Lung (tissue), 12 donors: ENCODE results near the gene UBE2B. TPM values are rescaled to one million over a fixed set of nuclear protein-coding genes. Genes with fewer than 3 reads are reported as not detected.

Source experiments
- ATAC-seq: fragments of 200-7000 bp; cut with Tn5 transposase; one replicate; pipeline ENCODE4 v1.9.1; 2020; ENCODE audit warnings: moderate number of reproducible peaks; ENCODE audit not compliant: insufficient read depth, low FRiP score
- DNase-seq, 3 donors: peaks; one replicate each; pipeline ENCODE4 v3.0.0-alpha.2; 2013 to 2017
- H3K27ac ChIP-seq, 2 donors: one replicate each; pipeline ENCODE4 v1.5.1; 2013; ENCODE audit warnings: mild to moderate bottlenecking in 2 of 2, moderate library complexity in 2 of 2, control low read depth in 1 of 2, inconsistent platforms in 1 of 2, low read depth in 1 of 2, low read length in 1 of 2
- H3K27me3 ChIP-seq, 3 donors: one replicate each; pipeline ENCODE4 v1.5.1; 2013; ENCODE audit warnings: low read length in 2 of 3; ENCODE audit not compliant: control insufficient read depth in 3 of 3, insufficient read depth in 3 of 3
- H3K36me3 ChIP-seq, 4 donors: one replicate each; pipeline ENCODE4 v1.5.1; 2013; ENCODE audit warnings: low read length in 4 of 4, mild to moderate bottlenecking in 1 of 4, moderate library complexity in 1 of 4; ENCODE audit not compliant: control insufficient read depth in 4 of 4, insufficient read depth in 4 of 4
- H3K4me1 ChIP-seq, 5 donors: one replicate each; pipeline ENCODE4 v1.5.1; 2013; ENCODE audit warnings: low read length in 5 of 5, mild to moderate bottlenecking in 2 of 5, moderate library complexity in 1 of 5; ENCODE audit not compliant: control insufficient read depth in 5 of 5, insufficient read depth in 5 of 5
- H3K4me3 ChIP-seq: one replicate; pipeline ENCODE4 v1.5.1; 2013; ENCODE audit warnings: mild to moderate bottlenecking, control low read depth, moderate library complexity
- H3K9ac ChIP-seq, 2 donors: one replicate each; pipeline ENCODE4 v1.5.1; 2013; ENCODE audit warnings: low read length in 2 of 2, control low read depth in 1 of 2; ENCODE audit not compliant: insufficient read depth in 1 of 2
- H3K9me3 ChIP-seq, 4 donors: one replicate each; pipeline ENCODE4 v1.5.1; 2013; ENCODE audit warnings: low read length in 3 of 4, mild to moderate bottlenecking in 1 of 4, moderate library complexity in 1 of 4; ENCODE audit not compliant: control insufficient read depth in 4 of 4, insufficient read depth in 3 of 4
- WGBS, 2 donors: extraction: QIAGEN DNeasy Blood & Tissue Kit; methylation state at CpG; one replicate each; pipeline ENCODE4 v1.1.7; 2013; 5-methylcytosine and 5-hydroxymethylcytosine counted together
- polyA plus RNA-seq, 2 donors: library from polyadenylated mRNA; stranded (reverse); fragments of 200-250 nt; gene quantifications; one replicate each; pipeline ENCODE4 v1.2.1, GENCODE V29; 2013
- total RNA-seq, 2 donors: library from RNA; depleted of rRNA in 1 of 2; stranded (reverse); fragments of >200 nt in 1 of 2; gene quantifications; one replicate each; pipeline ENCODE4 v1.2.1, GENCODE V29; 2014 to 2021
- TF ChIP-seq, protein P1 (sequence below): IDR thresholded peaks from 2 replicates; pipeline ENCODE4 v1.5.1; 2012; ENCODE audit warnings: mild to moderate bottlenecking; ENCODE audit errors: control extremely low read depth, extremely low read depth
- donor health status: control.
- donor health status: control.
- donor health status: Bipolar disorder and iron deficiency.
- donor health status: healthy.
- donor health status: DM: yes; HTN: yes; CAD: no.

UBE2B gene
- total and polyA plus RNA-seq, 4 donors = 75.1 to 119 (median 100) TPM

DNA sequence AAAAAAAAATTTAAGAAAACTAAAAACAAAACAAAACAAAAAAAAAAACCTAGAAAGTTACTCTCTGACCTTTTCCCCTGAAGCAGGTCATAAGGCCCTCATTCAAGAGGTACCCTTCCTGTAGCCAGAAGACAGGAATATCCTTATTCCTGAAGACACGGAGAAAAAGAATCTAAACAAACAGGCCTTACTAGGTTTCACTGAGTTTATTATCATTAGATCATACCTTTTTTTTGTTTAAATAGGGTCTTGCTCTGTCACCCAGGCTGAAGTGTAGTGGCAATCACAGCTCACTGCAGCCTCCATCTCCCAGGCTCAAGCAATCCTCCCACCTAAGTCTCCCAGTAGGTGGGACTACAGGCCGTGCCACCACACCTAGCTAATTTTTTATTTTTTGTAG, 52.0 kb downstream of the UBE2B start:
- 84 to 87% methylated on average over 2 of the region's 2 CpGs for WGBS, 2 donors
- H3K4me3 ChIP-seq = no peak overlapping the region

DNA sequence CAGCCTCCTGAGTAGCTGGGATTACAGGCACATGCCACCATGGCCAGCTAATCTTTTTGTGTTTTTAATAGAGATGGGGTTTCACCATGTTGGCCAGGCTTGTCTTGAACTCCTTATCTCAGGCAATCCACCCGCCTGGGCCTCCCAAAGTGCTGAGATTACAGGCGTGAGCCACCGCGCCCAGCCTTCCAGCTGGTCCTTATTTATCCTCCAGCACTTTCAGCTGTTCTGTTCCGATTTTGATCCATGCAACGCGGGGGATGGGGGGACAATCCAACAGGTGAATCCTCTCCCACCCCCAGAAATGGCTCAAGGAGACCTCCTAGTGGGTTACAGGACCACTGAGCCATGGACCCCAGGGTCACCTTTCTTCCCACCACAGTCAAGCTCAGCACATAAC, 55.0 kb downstream of the UBE2B start:
- H3K4me3 ChIP-seq = no peak overlapping the region
- no peak for DNase-seq
- no peak for ATAC-seq
- TF ChIP-seq, protein P1, sequence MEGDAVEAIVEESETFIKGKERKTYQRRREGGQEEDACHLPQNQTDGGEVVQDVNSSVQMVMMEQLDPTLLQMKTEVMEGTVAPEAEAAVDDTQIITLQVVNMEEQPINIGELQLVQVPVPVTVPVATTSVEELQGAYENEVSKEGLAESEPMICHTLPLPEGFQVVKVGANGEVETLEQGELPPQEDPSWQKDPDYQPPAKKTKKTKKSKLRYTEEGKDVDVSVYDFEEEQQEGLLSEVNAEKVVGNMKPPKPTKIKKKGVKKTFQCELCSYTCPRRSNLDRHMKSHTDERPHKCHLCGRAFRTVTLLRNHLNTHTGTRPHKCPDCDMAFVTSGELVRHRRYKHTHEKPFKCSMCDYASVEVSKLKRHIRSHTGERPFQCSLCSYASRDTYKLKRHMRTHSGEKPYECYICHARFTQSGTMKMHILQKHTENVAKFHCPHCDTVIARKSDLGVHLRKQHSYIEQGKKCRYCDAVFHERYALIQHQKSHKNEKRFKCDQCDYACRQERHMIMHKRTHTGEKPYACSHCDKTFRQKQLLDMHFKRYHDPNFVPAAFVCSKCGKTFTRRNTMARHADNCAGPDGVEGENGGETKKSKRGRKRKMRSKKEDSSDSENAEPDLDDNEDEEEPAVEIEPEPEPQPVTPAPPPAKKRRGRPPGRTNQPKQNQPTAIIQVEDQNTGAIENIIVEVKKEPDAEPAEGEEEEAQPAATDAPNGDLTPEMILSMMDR = no peak
- WGBS, 2 donors = 89 to 97% methylated on average over 7 of the region's 7 CpGs
- no peaks in the 10 kb centered on the region for H3K4me1 ChIP-seq
- no peaks in the 10 kb centered on the region for H3K36me3 ChIP-seq
- no peak overlapping the region for H3K9ac ChIP-seq
- no peak overlapping the region for H3K27ac ChIP-seq
- H3K27me3 ChIP-seq = no peaks in the 10 kb centered on the region
- peaks cover 0 to 2% (median 0%) of the 10 kb centered on the region in 4 donors for H3K9me3 ChIP-seq

More for the DNA sequence above, 52.0 kb downstream of the UBE2B start:
- H3K27ac ChIP-seq = no peak overlapping the region
- H3K36me3 ChIP-seq = no peaks in the 10 kb centered on the region
- DNase-seq (no peak), ATAC-seq (no peak)
- no peak overlapping the region for H3K9ac ChIP-seq
- no peaks in the 10 kb centered on the region for H3K27me3 ChIP-seq
- no peaks in the 10 kb centered on the region for H3K4me1 ChIP-seq
- TF ChIP-seq, protein P1 = no peak
- H3K9me3 ChIP-seq = no peaks in the 10 kb centered on the region

DNA sequence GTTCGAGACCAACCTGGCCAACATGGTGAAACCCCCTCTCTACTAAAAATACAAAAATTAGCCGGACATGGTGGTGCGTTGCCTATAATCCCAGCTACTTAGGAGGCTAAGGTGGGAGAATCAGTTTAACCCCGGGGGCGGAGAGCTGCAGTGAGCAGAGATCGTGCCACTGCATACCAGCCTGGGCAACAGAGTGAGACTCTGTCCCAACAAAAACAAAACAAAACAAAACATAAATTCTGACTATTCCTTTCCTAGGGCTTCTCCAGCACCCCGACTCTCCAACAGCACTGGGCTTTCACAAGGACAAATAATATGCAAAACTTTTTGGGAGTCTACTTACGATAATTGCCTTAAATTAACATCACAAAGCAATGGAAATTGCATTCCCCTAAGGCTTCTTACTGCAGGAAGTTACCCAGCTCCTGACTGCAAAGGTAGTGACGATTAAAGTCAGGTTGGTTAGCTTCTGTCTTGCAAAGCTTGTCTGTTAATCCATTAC, 56.2 kb downstream of the UBE2B start:
- Histone ChIP-seq H3K4me1 (no peaks in the 10 kb centered on the region), H3K36me3 (no peaks in the 10 kb centered on the region), H3K4me3 (no peak overlapping the region), H3K27ac (no peak overlapping the region), H3K27me3 (no peaks in the 10 kb centered on the region), H3K9me3 (peaks cover 0 to 2% (median 0%) of the 10 kb centered on the region in 4 donors), H3K9ac (no peak overlapping the region)
- DNase-seq = no peak
- TF ChIP-seq, protein P1 = no peak
- WGBS, 2 donors = 73 to 75% methylated on average over 9 of the region's 9 CpGs
- no peak for ATAC-seq

DNA sequence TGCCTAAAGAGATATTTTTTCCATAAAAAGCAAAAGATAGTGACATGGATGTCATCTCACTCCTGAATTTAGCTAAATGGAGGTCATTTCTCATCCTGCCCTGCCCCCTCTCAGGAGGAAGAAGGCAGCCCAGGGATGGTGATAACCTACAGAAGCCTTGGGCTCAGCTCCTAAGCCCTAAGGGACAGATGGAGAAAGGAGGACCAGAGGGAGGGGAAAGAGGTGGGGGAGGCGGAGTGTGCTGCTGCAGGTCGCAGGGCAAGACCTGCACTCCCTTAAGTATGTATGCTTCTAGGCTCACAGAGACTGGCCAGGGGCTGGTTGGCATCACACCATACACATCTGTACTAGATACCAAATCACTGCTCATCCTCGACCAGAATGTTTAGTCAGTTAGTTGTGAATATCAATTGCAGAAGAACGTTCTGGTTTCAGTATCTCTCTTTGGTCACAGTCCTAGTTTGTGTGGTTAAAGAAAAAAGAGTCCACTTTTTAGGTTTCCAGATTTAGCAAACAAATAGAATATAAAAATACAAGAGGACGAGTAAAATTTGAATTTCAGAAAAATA, 58.7 kb downstream of the UBE2B start:
- Histone ChIP-seq H3K9me3 (peaks cover 0 to 2% (median 0%) of the 10 kb centered on the region in 4 donors), H3K27ac (no peak overlapping the region), H3K9ac (no peak overlapping the region), H3K27me3 (no peaks in the 10 kb centered on the region), H3K4me1 (no peaks in the 10 kb centered on the region), H3K36me3 (no peaks in the 10 kb centered on the region), H3K4me3 (no peak overlapping the region)
- TF ChIP-seq, protein P1 = no peak
- no peak for ATAC-seq
- 75 to 80% methylated on average over 5 of the region's 5 CpGs for WGBS, 2 donors
- DNase-seq = no peak
